GM21825 (cell line): ENCODE measurements around the gene APBA3.
"Not testable (repeated sequence)": the region's sequence is repeated elsewhere in the genome, so short reads cannot be mapped to it uniquely, and the experiment has no call there.

Experiments
- ATAC-seq: cut with Tn5 transposase; IDR thresholded peaks from one replicate; pipeline ENCODE4 v1.9.1; 2021; ENCODE audit warnings: mild to moderate bottlenecking, moderate library complexity; ENCODE audit not compliant: unreplicated experiment

The APBA3 gene

DNA sequence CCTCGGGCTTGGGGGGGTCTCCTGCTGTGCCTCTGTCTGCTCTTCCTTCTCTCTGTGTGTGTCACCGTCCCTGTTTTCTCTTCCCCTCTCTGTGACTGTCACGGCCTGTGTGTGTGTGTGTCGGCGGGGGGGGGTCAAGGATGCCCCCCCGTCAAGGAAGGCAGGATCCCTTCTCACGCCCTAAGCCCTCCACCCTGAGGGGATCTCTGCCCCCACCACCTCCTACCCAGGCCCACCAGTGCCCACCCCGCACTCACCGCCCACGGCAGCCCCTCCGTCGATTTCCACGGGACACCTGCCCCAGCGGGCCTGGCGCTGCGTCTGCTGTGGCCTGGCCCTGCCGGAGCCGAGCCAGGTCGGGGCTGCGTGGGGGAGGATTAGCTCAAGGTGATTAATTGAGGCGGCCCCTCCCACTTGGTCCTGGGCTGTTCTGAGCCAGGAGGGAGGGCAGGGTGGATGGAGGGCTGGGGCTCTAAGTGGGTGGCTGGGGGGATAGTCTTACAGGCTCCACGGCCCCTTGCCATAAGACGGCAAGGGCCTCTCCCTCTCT, 10.5 kb upstream of the APBA3 start, which contains the start of gene RAX2:
Gene RAX2, minus strand, starts transcription at position 323 of the 550 bp plus-strand sequence. CDS start 486 bp downstream, outside the sequence.
- no peak for ATAC-seq

DNA sequence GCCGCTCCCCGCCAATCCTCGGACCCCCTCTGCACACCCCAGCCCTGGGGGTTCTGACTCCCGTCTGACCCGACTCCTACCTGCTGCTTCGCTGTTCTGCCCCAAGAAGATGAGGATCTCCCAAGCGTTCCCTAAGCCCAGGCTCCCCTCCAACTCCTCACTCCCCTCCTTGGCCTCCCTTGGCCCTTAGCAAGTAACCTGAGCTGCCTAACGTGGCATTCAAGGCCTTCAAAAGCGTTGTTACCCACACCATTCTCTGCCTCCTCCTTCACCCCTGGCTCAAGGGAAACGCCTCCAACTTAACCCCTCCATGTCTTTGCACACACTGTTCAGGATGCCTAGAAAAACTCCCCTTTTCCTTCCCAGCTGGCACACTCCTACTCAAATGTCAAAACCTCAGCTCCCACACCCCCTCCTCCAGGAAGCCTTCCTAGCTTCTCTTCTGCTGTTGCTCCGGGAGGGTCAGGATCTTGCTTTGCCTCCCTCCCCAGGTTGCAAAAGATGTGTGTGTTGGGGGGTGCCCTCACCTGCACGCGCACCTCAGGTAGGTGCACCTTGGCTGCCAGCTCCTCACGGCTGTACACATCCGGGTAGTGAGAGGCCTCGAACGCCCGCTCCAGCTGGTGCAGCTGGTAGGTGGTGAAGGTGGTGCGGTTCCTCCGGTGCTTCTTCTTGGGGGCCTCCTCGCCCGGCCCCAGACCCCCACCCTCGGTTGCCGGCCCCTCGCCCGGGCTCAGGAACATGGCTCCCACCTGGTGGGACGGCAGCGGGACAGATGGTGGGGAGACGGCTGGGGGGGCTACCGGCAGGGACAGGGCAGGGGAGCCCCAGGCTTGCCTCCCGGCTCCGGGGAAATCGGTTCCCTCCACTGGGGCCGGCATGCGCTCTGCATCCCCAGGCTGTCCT, 9.8 kb upstream of the APBA3 start:
- ATAC-seq: no peak

DNA sequence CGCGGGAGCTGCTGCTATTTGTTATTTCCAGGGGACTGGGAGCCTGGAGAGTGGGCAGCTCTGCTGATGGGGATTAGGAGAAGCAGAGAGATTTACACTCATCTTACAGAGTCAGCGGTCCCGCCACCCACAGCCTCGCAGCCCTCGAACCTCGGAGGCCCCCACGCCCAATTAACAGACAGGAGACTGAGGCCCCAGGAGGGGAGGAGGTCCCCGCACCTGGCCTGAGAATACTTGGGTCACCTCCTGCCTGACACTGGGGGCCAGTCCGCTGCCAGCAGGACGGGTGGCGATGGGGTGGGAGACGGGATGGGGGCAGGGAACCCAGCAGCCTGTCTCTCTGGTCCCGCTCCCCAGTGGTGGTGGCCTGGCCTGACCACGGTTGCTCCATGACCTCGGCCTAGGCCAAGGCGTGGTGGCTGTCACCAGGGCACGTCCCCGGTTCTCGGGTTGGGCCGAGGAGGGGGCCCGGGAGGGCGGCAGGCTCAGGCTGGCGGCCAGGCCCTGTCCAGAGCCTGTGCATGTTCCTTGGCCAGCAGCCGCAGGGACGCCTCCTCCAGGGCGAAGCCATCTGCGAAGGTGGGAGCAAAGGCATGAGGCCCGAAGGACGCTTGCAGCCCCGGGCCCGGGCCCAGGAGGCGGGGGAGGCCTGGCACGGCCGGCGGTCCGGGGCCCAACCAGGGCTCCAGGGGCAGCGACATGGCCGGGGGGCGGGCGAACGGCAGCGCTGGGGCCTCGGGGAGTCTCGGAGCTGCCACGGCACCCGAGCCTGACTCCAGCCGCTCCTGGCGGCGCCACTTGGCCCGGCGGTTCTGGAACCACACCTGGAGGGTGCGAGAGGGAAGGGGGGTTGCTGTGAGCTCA, 8.9 kb upstream of the APBA3 start:
- no peak for ATAC-seq

DNA sequence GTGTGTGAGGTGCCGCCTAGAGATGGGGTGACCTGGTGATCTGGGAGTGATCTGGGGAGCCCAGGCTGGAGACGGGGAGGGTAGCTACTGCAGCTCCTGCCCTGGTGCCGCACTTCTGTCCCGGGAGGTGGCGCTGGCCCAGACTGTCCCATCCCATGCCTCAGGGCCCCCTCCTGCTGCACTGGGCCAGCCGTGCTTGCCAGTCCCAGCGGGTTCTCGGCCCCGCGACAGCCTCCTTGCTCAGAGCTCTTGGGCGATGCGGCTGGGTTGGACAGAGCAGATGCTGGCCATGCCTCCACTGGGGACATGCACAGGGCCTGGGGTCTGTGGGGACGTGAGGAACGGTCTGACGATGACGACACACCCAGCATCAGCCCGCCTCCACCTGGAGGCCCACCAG, 8.0 kb upstream of the APBA3 start:
- ATAC-seq: no peak

DNA sequence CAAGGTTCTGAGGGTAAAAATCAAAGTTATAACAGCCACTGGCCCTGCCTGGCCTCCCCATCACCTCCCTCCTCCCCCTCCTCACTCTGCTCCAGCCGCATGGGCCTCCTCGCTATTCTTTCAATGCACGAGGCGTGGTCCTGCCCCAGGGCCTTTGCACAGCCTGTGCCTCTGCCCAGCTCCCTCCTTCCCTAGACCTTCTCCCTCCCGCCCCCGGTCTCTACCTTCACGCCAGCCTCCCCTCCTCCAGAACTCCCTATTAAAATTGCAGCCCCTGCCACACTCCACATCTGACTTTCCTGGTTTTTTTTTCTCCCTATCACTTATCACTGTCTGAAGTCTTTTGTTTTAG, 7.2 kb upstream of the APBA3 start:
- no peak for ATAC-seq

DNA sequence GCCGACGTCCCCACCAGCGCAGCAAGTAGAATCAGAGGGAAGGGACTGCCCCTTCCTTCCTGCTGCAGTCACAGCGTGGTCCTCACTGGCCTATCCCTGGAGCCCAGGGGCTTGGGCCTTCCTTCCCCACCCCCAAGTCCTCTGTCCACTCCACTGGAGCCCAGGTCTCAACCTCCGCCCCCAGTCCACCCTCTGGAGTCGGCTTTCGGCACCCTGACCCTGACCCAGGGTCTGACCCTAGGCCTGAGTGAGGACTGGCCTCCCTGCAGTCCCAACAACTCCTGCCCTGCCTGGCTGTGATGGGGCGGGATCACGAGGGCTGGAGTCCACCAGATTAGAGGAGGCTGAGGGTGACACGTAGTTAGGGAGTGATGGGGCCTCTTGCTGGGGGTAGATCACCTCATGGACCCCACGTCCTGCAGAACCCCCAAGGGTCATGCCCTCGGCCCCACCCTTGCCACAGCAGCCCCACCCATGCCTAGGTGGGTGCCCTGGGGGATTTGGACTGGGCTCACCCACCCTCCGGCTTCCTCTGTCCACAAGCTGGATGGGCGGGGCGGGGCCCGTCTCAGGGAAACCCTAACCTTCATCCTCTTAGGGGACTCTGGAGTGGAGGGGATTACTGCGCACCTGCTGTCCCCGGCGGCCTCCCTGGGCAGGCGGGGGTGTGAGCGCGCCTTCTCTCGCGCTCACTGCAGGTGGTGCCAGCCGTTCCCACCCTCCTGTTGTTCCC, 6.7 kb upstream of the APBA3 start:
- ATAC-seq: no peak

DNA sequence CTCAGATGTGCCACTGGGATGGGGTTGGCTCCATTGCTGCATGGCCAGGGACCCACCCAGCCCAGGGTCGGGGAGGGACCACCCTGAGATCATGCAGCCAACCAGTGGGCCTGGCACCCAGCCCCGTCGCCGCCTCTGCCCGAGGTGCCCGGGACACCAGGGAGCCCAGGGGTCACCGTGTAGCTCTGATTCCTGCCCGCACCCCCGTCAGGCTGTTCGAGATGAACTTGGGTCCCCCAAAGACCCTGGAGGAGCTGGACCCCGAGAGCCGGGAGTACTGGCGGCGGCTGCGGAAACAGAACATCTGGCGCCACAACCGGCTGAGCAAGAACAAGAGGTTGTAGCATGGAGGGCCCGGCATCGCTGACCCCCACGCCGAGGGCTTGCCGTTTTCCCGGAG, 5.6 kb upstream of the APBA3 start:
- no peak for ATAC-seq

DNA sequence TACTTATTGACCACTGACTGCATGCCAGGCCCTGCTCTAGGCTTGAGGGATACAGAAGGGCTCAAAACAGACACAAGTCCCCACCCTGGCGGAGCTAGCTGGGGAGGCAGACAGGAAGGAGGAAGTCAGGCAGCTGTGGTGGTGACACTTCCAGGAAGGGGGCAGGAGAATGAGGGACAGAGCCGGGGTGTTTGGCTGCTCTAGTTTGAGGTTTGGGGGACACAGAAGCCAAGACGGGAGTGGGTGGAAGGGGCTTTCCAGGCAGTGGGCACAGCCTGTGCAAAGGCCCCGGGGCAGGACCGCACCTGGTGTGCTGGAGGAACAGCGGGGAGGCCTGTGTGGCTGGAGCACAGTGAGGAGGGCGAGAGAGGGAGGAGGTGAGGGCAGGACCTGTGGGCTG, 5.0 kb upstream of the APBA3 start:
- ATAC-seq: no peak

DNA sequence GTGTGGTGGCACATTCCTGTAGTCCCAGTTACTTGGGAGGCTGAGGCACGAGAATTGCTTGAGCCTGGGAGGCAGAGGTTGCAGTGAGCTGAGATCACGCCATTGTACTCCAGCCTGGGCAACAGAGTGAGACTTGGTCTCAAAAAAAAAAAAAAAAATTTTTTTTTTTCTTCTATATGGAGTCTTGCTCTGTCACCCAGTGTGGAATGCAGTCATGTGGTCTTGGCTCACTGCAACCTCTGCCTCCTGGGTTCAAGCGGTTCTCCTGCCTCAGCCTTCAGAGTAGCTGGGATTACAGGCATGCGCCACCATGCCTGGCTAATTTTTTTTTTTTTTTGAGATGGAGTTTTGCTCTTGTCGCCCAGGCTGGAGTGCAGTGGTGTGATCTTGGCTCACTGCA, 4.3 kb upstream of the APBA3 start:
- ATAC-seq: not testable (repeated sequence)

DNA sequence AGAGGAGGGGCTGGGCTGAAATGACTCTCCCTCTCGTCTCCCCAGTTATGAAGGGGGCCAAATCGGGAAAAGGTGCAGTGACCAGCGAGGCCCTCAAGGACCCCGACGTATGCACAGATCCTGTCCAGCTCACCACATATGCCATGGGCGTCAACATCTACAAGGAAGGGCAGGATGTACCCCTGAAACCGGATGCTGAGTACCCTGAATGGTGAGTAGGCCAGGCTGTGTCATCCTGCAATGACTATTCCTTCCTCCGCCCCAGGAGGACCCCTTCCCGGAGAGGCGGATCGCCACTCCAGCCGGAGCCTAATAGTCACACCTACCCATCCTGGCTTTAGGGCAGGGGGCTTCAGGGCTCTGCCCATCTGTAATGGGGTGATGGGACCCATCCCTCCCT, 3.6 kb upstream of the APBA3 start:
- no peak for ATAC-seq

DNA sequence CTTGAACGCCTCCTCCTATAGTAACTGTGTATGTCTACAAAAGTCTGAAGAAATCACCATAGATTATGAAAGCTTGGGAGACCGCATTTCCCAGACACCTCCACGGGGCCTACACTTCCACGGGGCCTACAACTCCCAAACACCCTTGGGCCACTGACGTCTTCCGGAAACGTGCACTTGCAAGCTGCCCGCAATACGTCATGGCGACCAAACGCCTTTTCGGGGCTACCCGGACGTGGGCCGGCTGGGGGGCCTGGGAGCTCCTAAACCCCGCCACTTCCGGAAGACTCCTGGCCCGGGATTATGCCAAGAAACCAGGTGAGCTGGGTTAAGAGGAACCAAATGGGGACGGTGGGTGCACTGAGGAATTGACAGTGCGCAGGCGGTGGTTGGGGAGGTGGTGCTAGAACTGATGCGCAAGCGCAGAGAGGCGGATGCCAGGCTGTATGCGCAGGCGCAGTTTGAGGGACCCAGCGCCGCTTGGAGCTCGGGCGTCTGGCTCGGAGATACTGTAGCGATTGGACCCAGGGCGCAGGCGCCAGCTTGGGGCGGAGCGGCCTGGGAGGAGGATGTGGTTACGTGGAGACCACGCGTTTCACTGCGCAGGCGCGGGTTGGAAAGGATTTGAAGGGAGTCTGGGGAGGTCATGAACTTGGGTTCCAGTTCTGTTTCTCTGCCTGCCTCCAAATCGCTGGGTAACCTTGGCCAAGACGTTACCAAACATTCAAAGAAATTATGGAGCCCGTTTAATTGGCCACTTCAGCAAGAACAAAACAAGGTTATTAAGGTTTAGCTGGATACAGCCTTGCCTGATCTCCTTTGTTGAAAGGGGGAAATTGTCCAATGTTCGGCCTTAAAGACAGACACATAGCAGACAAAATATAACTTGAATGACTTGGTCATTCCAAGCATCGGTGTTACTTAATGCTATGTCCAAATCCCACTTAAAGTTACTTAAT, 1.3 kb upstream of the APBA3 start, which contains the start of gene MRPL54:
Gene MRPL54, plus strand, starts transcription at position 182 of the 959 bp plus-strand sequence. Its CDS starts 19 bp downstream, at position 201.
- peak; percentile 63 for ATAC-seq

DNA sequence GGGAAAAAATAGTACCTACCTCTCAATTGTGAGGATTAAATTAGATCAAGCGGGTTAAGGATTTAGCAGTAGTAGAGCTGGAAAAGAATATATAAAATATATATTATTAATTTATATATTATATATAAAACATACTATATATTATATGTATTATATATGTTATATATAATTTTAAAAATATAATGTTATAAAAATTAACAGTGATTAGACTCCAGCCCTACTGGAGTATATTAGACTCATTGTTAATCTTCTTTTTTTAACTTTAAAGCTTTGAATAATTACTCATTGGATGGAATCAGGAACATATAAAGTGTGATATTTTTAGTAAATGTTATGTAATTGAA, 610 bp upstream of the APBA3 start:
- no peak for ATAC-seq

DNA sequence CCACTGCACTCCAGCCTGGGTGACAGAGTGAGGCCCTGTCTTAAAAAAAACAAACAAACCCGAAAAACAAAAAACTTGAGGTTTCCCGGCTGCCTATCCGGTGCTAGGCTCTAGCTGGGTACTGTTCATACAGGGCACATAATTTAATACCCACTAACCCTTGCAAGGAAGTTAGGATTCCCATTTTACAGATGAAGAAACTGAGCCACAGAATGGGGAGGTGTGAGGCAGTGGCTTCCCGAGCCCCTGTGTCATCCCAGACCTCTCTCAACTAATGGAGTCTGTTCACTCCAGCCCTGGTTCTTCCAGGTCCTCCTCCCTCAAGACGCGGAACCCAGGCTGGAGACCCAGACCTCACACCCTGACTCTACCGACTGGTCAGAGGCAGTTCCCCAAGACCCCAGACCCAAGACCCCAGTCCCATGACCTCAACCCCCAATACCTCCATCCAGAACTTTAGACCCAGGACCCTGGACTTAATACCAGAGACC, 576 bp downstream of the APBA3 start:
- no peak for ATAC-seq

DNA sequence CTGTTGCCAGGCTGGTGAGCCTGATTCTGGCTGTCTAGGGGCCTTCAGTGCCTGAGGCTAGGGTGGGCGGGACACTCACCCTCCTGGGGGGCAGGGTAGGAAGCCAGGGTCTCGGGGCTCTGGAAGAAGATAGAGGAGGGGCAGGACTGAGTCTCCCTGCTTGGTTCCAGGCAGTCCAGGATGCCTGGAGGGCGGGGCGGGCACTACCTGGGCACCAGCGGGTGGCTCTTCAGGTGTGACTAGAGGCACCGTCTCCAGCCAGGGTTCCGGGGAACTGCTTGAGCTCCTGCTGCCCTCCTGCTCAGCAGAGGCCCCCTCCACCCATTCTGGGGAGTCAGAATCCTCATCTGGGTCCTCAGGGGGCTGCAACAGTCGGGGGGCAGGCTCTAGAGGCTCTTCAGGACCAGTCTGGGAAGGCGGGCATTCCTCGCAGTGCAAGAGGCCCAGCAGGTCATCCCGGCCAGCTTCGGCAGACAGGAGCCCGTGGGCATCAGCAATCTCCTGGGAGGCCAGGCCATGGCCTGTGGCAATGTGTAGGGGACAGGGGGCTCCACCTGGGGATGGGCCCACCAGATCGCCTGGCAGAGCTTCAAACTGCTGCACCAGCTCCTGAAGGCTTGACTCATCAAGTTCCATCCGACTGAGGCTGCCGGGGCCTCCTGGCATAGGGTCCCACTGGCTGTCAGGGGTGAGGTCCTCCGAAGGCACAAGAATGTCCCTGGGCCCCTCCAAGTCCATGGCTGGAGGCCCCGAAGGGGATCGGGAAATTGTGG, 1.8 kb downstream of the APBA3 start:
- no peak for ATAC-seq

DNA sequence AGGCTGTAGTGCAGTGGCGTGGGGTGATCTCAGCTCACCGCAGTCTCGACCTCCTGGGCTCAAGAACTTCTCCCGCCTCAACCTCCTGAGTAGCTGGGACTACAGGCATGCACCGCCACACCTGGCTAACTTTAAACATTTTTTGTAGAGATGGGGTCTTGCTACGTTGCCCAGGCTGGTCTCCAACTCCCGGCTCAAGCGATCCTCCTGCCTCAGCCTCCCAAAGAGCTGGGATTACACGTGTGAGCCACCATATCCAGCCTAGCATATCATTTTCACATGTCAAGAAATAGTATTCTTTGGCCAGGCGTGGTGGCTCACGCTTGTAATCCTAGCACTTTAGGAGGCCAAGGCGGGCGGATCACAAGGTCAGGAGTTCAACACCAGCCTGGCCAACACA, 3.2 kb downstream of the APBA3 start:
- ATAC-seq: not testable (repeated sequence)

DNA sequence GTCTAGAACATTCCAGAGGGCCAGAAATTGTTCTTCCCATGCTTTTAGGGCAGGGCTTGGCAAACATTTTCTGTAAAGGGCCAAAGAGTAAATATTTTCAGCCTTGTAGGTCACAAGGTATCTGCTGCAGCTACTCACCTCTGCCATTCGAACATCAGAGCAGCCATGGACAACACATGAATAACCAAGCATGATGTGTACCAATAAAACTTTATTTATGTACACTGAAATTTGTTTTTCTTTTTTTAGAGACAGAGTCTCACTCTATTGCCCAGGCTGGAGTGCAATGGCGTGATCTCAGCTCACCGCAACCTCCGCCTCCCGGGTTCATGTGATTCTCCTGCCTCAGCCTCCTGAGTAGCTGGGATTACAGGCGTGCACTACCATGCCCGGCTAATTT, 3.8 kb downstream of the APBA3 start:
- ATAC-seq: not testable (repeated sequence)

DNA sequence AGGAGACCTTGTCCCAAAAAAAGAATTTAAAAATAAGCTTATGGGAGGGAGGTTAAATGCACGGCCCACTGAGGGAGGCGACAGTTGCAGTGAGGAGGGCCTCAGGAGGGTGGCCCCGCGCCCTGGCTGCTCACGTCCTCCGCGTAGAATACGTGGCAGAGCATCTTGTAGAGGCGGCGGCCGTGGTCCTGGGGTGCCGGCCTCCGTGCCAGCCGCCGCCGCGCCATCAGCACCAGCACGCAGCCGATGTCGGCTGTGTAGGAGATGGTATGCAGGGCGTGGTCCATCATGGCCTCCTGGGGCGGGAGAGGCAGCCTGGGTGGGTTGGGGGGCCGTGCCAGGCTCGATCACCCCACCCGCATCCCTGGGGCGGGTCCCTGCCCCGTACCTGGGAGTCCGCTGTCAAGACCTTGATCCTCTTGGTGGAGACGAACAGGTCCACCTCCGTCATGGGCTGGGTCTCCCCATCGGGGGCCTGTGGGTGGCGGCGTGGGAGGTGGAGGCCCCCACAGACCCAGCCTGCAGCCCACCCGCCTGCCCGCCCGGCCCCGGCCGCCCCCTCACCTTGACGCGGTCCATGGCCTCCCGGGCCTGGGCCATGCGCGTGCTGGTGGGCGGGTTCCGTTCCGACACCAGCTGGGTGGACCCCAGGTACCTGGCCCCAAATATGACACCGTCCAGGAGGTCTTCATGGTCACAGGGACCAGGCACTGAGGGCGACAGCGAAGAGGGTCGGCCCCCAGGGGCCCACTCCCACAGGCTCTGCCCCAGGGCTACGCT, 7.7 kb downstream of the APBA3 start:
- ATAC-seq: no peak

DNA sequence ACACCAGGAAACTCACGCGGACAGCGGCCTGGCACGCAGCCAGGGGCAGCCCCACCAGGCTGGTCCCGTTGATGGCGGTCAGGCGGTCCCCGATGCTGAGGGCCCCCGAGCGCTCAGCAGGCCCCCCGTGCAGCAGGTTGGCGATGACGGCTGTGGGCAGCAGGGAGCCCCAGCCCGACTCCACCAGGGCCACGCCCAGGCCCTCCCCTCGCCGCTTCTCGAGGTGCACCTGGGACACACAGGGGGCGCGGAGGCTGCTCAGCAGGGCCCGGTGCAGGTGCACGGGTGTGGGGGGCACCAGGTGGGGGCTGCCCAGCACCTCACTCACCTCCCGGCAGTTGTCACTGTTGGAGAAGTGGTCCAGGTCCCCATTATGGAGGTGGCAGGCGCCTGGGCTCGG, 9.0 kb downstream of the APBA3 start:
- ATAC-seq: no peak
